Astrocyte of the spinal cord (primary cell): ENCODE results near the gene AMY1C.
"Not testable (repeated sequence)": the region's sequence is repeated elsewhere in the genome, so short reads cannot be mapped to it uniquely, and the experiment has no call there.

ENCODE experiments used
- DNase-seq: peaks from one replicate; pipeline ENCODE4 v3.0.0; 2011; ENCODE audit warnings: low read depth, low spot score
- H3K4me3 ChIP-seq: 2 replicates; pipeline ENCODE4 v1.5.1; 2011; ENCODE audit warnings: low read depth, mild to moderate bottlenecking, low read length, moderate library complexity
- CTCF ChIP-seq: IDR thresholded peaks from 2 replicates; pipeline ENCODE4 v1.5.1; 2012; ENCODE audit warnings: low read depth, mild to moderate bottlenecking, low read length, inconsistent platforms
- in situ Hi-C: cut with HindIII; loops from 2 replicates; pipeline ENCODE4 v1.10.0; 2017; ENCODE audit warnings: low sequenced_read_pairs

Gene AMY1C

DNA sequence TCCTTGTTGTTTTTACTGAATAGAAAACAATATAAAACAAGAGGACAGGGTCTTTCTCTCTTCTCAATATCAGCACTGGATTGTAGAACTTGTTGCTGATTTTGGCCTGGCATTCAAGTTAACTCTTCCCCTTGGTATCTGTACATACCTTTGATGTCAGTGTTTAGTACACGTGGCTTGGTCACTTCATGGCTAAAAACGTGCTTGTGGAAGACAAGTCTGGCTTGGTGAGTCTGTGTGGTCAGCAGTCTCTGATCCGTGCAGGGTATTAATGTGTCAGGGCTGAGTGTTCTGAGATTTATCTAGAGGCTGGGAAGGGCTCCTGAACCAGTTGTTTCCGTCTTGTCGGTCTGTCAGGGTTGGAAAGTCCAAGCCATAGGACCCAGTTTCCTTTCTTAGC, at the start of gene AMY1C:
Gene AMY1C, plus strand, starts transcription at position 301 of the 400 bp plus-strand sequence. CDS start 572 bp downstream, outside the sequence.
- DNase-seq, H3K4me3 ChIP-seq, in situ Hi-C loops: not testable (repeated sequence)

GRCh38 chr1:103700669-103701068, 49.0 kb upstream of the AMY1C start:
- in situ Hi-C loops, DNase-seq, H3K4me3 ChIP-seq: not testable (repeated sequence)

GRCh38 chr1:103701256-103701655, 48.4 kb upstream of the AMY1C start:
- DNase-seq, in situ Hi-C loops, H3K4me3 ChIP-seq: not testable (repeated sequence)

GRCh38 chr1:103707670-103708069, 42.0 kb upstream of the AMY1C start:
- H3K4me3 ChIP-seq, in situ Hi-C loops, DNase-seq: not testable (repeated sequence)

GRCh38 chr1:103710381-103710780, 39.3 kb upstream of the AMY1C start:
- H3K4me3 ChIP-seq, DNase-seq, in situ Hi-C loops: not testable (repeated sequence)

DNA sequence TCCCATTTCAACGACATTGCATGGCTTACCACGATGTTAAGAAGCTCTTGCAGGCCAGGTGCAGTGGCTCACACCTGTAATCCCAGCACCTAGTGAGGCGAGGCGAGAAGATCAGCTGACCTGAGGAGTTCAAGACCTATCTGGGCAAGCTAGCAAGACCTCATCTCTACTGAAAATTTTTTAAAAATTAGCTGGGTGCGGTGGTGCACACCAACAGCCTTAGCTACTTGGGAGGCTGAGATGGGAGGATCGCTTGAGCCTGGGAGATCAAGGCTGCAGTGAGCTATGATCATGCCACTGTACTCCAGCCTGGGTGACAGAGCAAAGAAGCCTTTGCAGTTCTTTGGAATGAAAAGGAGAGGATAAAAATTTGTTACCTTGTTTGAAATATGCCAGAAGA, 32.3 kb upstream of the AMY1C start:
- DNase-seq, in situ Hi-C loops, H3K4me3 ChIP-seq: not testable (repeated sequence)

- DNase-seq, H3K4me3 ChIP-seq, in situ Hi-C loops: not testable (repeated sequence)
These were observed 28.2 kb upstream of the AMY1C start for GRCh38 chr1:103721473-103721872.

DNA sequence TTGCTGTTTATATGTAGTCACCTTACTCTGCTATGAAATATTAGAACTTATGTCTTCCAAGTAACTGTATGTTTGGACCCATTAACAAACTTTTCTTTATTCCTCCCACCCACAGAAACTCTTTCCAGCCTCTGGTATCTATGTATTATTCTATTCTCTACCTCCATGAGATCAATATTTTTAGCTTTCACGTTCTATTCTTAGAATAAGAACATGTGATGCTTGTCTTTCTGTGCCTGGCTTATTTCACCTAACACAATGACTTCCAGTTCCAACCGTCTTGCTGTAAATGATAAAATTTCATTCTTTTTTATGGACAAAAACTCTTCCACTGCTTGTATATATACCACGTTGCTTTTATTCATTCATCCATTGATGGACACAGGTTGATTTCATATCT, 14.4 kb upstream of the AMY1C start:
- H3K4me3 ChIP-seq, DNase-seq, in situ Hi-C loops: not testable (repeated sequence)

DNA sequence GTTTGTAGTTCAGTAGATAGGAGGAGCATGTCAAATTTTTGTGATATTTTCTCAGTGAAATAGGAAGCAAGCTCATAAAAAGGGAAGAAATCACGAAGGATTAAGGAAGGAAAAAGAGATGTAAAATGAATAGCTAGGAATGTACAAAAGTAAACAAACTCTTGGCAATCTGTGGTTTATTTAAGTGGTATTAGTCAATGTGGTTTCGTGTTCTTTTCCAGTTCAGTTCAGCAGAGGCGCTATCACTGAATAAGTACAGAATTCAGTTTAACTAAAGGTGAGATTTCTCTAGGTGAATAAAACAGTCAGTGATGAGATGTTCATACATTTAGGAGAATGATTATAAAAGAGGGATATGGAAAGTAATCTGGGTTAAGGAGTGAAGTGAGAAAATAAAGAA, 11.7 kb upstream of the AMY1C start:
- DNase-seq, in situ Hi-C loops, H3K4me3 ChIP-seq: not testable (repeated sequence)

DNA sequence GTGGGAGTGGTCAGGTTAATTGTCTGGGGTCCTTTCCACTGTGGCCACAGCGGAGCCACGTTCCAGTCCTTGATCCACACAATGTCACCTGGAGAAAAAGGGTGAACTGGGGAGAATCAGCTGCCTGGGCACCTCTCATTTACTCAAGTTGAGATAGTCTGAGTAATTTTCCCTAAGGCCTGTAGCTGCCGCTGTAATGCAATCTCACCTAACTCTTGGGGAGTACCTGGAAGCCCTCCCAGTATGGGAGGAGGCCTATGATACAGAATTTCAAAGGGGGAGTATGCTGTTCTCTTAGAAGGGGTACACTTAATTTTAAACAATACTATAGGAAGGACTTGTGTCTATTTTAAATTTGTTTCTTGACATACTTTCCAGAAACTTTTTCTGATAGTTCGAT, 5.2 kb upstream of the AMY1C start:
- in situ Hi-C loops, H3K4me3 ChIP-seq, DNase-seq: not testable (repeated sequence)

GRCh38 chr1:103745040-103745439, 4.7 kb upstream of the AMY1C start:
- DNase-seq, in situ Hi-C loops, H3K4me3 ChIP-seq: not testable (repeated sequence)

- in situ Hi-C loops, H3K4me3 ChIP-seq: not testable (repeated sequence)
These were observed 1.4 kb upstream of the AMY1C start for GRCh38 chr1:103748273-103748672.

DNA sequence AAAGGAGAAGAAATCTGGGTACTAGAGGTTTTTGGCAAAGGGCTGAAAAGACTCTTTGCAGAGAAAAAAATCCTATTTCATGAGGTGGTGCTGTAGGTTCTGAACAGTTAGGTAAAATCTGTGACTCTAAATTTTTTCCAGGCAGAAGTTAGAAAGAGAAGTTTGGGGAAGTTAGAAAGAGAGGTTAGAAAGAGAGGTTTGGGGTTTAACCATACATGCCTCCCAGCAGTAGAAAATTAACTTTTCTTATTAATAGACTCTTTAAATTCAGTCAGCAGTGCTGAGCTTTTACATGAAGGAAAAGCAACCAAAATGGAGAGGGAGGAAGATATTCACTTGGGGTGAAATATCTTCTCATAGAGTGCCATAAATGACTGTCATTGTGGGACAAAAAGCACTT, 12.2 kb downstream of the AMY1C start:
- in situ Hi-C loops, result no loop called here
- DNase-seq, result no peak
- no peak for TF ChIP-seq CTCF
- no peak overlapping the region for H3K4me3 ChIP-seq

More at GRCh38 chr1:103748273-103748672, 1.4 kb upstream of the AMY1C start:
- DNase-seq, result not testable (repeated sequence)
